GM18502 (cell line): ENCODE data around the gene RXYLT1.

Source experiments
- ATAC-seq: cut with Tn5 transposase; IDR thresholded peaks from one replicate; pipeline ENCODE4 v1.9.1; 2021; ENCODE audit warnings: mild to moderate bottlenecking; ENCODE audit not compliant: unreplicated experiment, poor library complexity

Gene RXYLT1

DNA sequence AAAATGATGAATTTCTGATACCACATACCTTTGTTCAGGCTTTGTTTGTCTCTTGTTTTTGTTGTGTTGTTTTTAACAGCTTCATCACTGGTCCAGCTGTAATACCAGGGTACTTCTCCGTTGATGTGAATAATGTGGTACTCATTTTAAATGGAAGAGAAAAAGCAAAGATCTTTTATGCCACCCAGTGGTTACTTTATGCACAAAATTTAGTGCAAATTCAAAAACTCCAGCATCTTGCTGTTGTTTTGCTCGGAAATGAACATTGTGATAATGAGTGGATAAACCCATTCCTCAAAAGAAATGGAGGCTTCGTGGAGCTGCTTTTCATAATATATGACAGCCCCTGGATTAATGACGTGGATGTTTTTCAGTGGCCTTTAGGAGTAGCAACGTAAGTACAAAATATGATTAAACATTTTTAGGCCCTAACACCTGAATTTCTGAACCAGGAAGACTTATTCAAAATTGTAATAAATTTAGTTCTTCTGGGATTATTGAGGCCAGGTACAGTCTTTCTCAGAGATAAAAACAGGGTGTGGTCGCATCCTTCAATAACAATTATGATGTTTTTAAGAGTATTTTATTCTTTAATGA, 22.4 kb downstream of the RXYLT1 start:
- ATAC-seq, result no peak

DNA sequence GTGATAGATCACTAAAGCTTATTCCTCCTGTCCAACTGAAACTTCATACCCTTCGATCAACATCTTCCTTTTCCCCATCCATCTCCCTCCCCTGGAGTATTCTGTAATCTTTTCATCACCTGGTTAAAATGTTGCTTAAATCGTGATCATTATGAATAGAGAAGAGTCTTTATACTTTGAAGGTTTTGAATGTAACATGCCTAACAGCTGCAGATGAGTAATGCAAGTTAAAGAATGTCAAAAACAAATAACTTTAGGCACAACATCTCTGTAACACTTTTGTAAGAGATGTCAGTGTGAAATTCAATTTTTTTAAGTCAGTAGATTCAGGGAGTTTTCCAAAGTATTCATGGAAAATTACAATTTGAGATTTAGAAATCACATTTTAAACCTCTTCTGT, 25.0 kb downstream of the RXYLT1 start:
- ATAC-seq, result no peak

DNA sequence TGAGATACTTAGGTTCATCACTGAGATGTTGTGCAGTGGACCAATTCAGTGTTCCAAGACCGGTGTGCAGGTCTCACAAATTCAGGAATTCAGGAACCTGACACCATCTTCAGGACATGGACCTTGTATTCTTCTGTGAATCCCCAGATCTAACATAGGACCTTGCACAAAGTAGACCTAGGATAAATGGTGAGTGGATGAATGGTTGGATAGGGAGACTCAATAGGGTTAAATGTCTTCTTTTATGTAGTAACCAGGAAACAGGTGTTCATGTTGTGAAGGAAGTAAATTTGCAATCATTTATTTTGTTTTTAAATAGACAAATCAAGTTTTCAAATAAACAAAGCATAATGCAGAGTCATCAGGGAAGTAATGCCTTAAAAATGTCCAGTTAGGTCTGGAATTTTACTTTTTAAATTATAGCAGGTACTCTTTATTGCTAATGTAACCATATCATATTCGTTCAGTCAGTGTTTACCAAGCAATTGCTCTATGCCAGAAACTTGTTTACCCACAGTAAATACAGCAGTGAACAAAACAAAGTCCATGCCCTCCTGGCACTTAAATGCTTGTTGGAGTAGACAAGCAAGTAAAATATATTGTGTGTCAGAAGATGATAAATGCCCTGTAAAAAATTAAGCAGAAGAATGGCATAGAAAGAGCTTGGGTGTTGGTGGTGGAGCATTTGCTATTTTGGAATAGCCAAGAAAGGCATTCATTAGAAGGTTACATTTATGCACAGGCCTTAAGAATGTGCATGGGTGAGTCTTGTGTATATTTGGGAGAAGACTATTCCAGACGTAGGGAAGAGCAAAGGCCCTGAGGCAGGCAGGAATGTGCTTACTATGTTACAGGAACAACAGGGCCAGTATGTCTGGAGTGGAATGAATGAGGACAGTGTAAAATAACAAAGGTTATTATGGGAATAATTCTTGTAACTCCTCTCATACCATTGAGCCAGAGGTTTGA, 26.3 kb downstream of the RXYLT1 start:
- ATAC-seq, result no peak

DNA sequence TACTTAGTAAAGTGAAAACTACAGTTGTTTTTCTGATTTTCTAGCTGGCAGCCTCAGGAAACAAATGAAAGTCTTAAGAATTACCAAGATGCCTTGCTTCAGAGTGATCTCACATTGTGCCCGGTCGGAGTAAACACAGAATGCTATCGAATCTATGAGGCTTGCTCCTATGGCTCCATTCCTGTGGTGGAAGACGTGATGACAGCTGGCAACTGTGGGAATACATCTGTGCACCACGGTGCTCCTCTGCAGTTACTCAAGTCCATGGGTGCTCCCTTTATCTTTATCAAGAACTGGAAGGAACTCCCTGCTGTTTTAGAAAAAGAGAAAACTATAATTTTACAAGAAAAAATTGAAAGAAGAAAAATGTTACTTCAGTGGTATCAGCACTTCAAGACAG, 28.9 kb downstream of the RXYLT1 start:
- no peak for ATAC-seq

DNA sequence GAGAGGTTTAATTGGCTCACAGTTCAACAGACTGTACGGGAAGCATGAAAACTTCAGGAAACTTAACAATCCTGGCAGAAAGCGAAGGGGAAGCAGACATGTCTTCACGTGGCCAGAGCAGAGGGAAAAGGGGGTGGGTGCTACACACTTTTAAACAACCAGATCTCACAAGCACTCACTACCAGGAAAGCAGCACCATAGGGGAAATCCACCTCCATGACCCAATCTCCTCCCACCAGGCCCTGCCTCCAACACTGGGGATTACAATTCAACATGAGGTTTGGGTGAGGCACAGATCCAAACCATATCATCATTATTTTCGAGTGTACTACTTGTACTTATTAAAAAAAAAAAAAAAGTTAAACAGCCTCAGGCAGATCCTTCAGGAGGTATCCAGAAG, 29.9 kb downstream of the RXYLT1 start:
- ATAC-seq, result no peak

DNA sequence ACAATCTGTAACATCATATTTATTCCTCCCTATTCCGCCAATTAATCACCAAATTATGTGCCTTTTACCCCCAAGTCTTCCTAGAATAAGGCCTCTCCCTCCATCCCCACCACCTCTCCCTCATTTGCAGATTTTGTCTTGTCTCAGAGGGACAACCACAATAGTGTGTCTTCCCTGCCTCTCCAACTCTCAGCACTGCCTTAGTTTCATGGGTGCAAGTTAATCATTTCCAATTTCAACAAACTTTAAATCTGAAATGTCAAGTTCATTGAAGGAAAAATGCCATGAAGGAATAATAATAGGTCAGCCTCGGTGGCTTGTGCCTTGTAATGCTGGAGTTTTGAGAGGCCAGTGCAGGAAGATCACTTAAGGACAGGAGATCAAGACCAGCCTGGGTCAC, 31.6 kb downstream of the RXYLT1 start:
- ATAC-seq, result no peak

DNA sequence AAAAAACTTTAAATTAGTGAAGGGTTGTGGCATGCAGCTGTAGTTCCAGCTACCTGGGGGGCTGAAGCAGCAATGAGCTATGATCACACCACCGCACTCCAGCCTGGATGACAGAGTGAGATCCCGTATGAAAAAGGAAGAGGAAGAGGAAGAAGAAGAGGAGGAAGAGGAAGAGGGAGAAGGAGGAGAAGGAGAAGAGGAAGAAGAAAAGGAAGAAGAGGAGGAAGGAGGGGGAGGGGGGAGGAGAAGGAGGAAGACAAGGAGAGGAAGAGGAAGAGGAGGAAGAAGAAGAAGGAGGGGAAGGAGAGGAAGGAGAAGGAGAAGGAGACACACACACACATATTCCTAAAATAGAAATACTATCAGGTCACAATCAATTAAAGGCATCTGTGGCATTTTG, 32.0 kb downstream of the RXYLT1 start:
- ATAC-seq, result no peak

DNA sequence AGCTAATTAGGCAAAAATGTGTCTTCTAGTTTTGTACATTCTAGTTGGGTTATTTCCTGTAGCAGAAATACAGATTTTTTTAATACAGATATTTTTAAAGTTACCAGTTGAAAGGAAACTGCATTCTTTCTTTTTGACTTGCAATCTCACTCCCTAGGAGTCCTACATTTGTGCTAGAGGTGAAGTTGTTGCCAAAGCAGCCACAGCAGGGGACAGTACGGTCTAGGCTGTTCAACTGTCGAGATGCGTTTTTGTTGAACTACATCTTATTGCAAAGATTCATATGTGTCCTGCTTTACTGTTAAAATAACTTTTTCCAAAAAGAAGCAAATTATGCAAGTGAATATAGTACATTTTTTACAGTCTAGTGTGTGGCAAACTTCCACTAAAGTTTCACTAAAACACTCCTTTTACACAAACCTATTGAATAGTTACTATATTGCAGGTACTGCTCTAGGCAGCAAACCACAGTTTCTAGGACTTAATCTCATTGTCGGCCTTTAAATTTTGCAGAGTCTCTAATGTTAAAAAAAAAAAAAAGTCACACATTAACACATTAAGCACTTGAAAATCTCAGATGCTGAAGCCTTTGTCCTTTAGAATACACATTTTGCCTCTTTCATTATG, 34.5 kb downstream of the RXYLT1 start:
- ATAC-seq, result peak; percentile 53

DNA sequence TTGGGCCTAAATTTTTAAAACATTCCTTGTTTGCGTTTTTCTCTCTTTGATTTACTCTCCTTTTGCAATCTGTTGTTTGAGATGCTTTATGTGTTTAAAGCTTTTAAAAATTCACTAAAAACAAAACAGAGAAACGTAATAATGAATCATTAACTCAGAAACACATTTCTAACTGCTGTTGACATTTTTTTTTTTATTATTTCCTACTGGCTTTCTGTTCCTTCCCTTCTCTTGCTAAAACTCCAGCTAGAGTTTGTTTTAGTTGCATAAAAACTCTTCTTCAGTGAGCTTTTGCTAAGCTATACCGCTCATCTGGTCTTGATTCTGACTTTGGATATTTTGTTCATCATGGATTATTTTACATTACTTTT, 35.8 kb downstream of the RXYLT1 start:
- no peak for ATAC-seq

DNA sequence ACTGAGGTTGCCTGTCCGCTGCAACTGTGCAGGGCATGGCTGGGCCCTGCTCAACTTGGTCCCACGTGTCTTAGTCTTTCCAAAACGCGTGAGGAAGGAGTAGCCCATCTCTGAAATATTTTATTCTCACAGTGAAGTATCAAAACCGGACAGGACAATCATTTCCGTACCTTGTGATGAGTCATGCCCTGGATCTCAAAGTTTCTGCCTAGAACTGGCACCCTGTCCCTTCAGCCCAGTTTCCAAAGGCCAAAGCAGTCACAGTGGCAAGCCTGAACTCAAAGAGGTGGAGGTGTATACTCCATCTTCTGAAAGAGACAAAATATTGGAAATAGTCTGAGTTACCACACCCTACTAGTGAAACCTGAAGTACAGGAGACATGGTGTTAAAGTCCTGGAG, 36.3 kb downstream of the RXYLT1 start:
- ATAC-seq, result no peak

DNA sequence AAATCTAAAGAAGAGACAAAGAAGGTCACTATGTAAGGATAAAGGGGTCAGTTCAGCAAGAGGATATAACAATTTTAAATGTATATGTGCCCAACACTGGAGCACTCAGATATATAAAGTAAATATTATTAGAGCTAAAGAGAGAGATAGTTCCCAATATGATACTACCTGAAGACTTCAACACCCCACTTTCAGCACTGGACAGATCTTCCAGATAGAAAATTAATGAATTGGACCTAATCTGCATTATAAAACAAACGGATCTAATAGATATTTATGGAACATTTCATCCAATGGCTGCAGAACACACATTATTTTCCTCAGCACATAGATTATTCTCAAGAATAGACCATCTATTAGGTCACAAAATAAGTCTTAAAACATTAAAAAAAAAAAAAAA, 40.7 kb downstream of the RXYLT1 start:
- no peak for ATAC-seq

DNA sequence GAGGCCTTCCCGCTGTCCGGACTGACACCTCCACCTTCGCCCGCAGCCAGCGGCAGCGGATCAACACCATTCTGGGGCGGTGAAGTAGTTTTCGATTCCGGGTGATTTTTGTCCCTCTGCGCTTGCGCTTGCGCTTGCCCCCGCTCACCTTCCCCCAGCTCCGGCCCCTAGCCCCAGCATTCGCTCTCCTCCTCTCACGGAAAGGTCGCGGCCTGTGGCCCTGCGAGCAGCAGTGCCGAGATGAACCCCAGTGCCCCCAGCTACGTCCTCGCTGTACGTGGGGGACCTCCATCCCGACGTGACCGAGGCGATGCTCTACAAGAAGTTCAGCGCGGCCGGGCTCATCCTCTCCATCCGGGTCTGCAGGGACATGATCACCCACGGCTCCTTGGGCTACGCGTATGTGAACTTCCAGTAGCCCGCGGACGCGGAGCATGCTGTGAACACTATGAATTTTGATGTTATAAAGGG, 42.1 kb downstream of the RXYLT1 start:
- no peak for ATAC-seq

DNA sequence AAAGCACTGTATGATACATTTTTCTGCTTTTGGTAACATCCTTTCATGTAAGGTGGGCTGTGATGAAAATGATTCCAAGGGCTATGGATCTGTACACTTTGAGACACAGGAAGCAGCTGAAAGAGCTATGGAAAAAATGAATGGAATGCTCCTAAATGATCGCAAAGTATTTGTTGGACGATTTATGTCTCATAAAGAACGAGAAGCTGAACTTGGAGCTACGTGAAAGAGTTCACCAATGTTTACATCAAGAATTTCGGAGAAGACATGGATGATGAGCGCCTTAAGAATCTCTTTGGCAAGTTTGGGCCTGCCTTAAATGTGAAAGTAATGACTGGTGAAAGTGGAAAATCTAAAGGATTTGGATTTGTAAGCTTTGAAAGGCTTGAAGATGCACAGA, 42.6 kb downstream of the RXYLT1 start:
- ATAC-seq, result no peak

DNA sequence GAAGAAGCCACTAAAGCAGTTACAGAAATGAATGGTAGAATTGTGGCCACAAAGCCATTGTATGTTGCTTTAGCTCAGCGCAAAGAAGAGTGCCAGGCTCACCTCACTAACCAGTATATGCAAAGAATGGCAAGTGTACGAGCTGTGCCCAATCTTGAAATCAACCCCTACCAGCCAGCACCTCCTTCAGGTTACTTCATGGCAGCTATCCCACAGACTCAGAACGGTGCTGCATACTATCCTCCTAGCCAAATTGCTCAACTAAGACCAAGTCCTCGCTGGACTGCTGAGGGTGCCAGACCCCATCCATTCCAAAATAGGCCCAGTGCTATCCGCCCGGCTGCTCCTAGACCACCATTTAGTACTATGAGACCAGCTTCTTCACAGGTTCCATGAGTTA, 43.3 kb downstream of the RXYLT1 start:
- no peak for ATAC-seq

DNA sequence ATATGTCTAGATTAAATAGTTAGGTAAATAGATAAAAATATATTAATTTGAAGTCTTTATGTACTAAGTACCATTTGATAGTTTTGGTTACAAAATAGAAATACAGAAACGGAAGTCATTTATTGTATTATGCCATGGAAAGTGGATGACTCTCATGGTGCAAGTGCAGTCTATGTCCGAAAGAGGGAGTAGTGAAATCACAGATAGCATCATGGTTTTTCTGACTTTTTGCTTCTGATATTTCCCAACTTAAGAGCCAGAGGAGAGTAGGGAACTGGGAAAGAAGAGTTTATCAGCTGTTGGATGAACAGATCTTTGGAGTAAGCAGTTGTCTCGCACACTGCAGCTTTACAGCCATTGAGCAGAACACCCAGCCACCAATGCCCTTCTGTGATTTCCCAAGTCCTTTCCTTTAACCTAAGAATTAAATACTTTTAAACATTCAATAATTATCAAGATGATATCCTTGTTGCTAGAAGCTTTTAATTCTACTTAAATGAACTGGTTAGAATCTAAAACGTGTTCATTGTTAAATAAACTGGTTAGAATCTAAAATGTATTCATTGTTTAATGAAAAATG, 46.4 kb downstream of the RXYLT1 start:
- peak; percentile 76 for ATAC-seq

DNA sequence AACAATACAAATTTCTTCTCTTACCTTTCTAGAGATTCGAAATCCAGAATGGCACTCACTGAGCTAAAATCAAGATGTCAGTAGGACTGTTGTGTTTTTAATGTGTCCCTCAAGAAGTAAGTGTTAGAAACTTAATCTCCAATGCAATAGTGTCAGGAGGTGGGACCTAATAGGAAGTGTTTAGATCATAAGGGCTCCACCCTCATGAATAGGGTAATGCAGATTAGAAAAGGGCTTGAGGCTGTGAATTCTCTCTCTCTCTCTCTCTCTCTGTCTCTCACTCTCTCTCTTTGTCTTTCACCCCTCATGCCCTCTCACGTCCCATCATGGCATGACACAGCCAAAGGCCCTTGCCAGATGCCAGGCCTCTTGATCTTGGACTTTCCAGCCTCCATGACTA, 49.2 kb downstream of the RXYLT1 start:
- ATAC-seq, result no peak

DNA sequence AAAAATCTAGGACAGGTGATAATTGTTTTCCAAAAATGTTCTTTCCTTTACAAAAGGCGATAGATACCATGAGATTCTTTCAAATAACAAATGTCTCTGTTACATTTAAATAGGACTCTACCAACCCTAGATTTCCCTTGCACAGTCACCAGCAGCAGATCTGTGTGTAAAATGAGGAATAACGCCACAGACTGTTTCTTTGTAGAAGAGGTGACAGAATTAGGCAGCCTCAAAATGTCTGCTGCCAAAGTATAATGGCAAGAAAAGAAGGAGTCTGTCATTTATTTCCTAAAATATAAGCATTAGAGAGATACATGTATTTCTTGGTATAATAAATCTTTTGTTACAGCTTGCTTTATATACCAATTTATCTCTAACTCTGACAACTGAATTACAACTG, 56.3 kb downstream of the RXYLT1 start:
- no peak for ATAC-seq

DNA sequence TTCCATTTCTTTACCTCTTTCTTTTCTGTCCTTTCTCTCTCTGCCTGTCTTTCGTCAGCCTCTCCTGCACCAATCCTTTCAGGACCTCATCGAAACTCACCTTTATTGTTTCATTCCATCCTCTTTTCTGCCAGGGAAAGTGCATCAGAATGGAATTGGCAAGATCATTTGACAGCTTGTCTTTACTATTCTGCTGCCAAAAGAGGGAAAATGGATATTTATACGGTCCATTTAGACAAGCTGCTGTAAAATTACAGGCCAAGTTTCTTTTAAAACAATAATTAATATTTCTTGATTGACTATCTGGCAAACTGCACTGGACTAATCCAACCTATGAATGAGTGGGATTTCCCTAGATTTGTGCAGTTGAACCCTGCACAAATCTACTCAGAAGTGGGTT, 57.2 kb downstream of the RXYLT1 start:
- ATAC-seq, result no peak

DNA sequence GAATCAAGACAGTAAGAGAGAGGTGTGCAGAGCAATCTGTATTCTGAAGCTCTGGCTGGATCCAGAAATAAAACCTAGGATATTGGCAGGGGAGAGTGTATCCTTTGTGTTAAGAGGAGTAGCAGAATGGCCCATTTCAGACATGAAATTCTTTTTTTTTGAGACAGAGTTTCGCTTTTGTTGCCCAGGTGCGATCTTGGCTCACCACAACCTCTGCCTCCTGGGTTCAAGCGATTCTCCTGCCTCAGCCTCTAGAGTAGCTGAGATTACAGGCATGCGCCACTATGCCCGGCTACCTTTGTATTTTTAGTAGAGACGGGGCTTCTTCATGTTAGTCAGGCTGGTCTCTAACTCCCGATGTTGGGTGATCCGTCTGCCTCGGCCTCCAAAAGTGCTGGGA, 58.7 kb downstream of the RXYLT1 start:
- ATAC-seq, result no peak

DNA sequence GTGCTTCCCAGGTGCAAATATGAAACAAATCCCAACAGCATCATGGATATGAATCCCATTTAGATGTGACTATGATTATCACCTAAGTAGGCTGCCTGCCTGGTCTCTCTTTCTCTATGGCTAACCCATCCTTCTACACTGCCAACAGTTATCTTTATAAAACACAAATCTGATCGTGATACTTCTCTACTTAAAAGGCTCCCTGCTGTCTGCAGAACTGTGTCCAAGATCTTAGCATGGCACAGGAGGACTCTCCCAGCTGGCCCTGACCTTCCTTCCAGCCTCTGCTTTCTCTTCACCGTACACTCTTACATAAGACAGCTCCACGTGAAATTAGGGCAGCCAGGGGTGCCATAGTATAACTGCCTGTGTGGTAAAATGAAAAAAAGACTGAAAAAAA, 61.3 kb downstream of the RXYLT1 start:
- ATAC-seq, result no peak

DNA sequence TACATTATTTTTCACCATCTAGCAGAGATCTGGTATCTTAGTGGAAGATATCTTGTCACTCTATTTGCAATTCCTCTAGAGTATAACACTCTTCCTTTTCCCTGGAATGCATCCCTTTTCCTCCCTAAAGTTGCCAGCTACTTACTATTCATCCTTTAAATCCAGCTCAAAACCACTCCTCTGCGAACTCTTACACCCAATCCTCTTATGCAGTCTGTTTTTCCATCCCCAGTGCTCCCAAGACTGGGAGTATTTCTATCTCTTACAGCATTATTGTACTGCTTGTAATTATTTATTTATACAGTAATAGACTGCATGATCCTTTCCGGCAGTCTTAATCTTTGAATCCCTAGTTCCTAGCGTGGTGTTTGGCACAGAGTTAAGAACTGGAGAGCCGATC, 61.9 kb downstream of the RXYLT1 start:
- ATAC-seq, result no peak
